GM19452 (cell line): ENCODE measurements around the gene PIM3.
"Not testable (repeated sequence)": the region's sequence is repeated elsewhere in the genome, so short reads cannot be mapped to it uniquely, and the experiment has no call there.

Experiments
- ATAC-seq: cut with Tn5 transposase; IDR thresholded peaks from one replicate; pipeline ENCODE4 v1.9.1; 2021; ENCODE audit not compliant: unreplicated experiment

Gene PIM3

GRCh38 chr22:49981799-49982198, 21.2 kb downstream of the PIM3 start:
- not testable (repeated sequence) for ATAC-seq

GRCh38 chr22:49983148-49984042, 22.8 kb downstream of the PIM3 start:
- ATAC-seq, result no peak

GRCh38 chr22:49986325-49986724, 25.8 kb downstream of the PIM3 start:
- no peak for ATAC-seq

- not testable (repeated sequence) for ATAC-seq
Observed at GRCh38 chr22:49989826-49990225, 29.3 kb downstream of the PIM3 start.

GRCh38 chr22:49991167-49991566, 30.6 kb downstream of the PIM3 start:
- no peak for ATAC-seq

- ATAC-seq, result no peak
Observed at GRCh38 chr22:49991907-49992533, 31.4 kb downstream of the PIM3 start.

- ATAC-seq, result no peak
Observed at GRCh38 chr22:49992921-49993648, 32.5 kb downstream of the PIM3 start.

- ATAC-seq, result no peak
Observed at GRCh38 chr22:49993649-49994360, 33.2 kb downstream of the PIM3 start.

- ATAC-seq, result no peak
Observed at GRCh38 chr22:49994361-49995040, 33.9 kb downstream of the PIM3 start.

GRCh38 chr22:49995041-49995360, 34.4 kb downstream of the PIM3 start:
- ATAC-seq, result no peak

- no peak for ATAC-seq
Observed at GRCh38 chr22:49995361-49996118, 35.0 kb downstream of the PIM3 start.

GRCh38 chr22:49996119-49996517, 35.5 kb downstream of the PIM3 start:
- ATAC-seq, result no peak

GRCh38 chr22:49996518-49997250, 36.1 kb downstream of the PIM3 start:
- no peak for ATAC-seq

- no peak for ATAC-seq
Observed at GRCh38 chr22:49997251-49997599, 36.7 kb downstream of the PIM3 start.

- ATAC-seq, result no peak
Observed at GRCh38 chr22:49997932-49998717, 37.6 kb downstream of the PIM3 start.

- no peak for ATAC-seq
Observed at GRCh38 chr22:49998718-49999062, 38.1 kb downstream of the PIM3 start.

- no peak for ATAC-seq
Observed at GRCh38 chr22:49999063-49999945, 38.7 kb downstream of the PIM3 start.
